Keratinocyte (primary cell): ENCODE data around the gene LGI4.
"Not testable (repeated sequence)": the region's sequence is repeated elsewhere in the genome, so short reads cannot be mapped to it uniquely, and the experiment has no call there.

ENCODE experiments used
- CTCF ChIP-seq, 3 experiments: IDR thresholded peaks in 1 of 3; conservative IDR thresholded peaks in 1 of 3; optimal IDR thresholded peaks in 1 of 3; 2 replicates in 2 of 3; 3 replicates in 1 of 3; pipeline versions ENCODE3 to v1.5.1; 2011; ENCODE audit warnings: low read length in 3 of 3, mild to moderate bottlenecking in 3 of 3, moderate library complexity in 2 of 3, control low read depth in 1 of 3, inconsistent platforms in 1 of 3; ENCODE audit not compliant: insufficient read depth in 2 of 3; ENCODE audit errors: extremely low read depth in 1 of 3
- EZH2 ChIP-seq: IDR thresholded peaks from one replicate; pipeline ENCODE4 v1.6.1; 2012; ENCODE audit warnings: inconsistent platforms, mild to moderate bottlenecking, low read length, moderate library complexity

GRCh38 chr19:35153129-35153522, 18.3 kb upstream of the LGI4 start:
- not testable (repeated sequence) for TF ChIP-seq EZH2; CTCF (optimal IDR thresholded peaks at IDR 0.05 in 1 of 3, IDR thresholded peaks at IDR 0.05 in 1 of 3, conservative IDR thresholded peaks at IDR 0.05 in 1 of 3; ENCODE audit: extremely low read depth in 1 of 3, insufficient read depth in 2 of 3, low read length in 3 of 3)
